HepG2 (cell line): ENCODE results near the gene GGACT. TPM values are rescaled to one million over a fixed set of nuclear protein-coding genes. Genes with fewer than 3 reads are reported as not detected.

Experiments used
- ATAC-seq: fragments of 200-7000 bp; cut with Tn5 transposase; 3 replicates; pipeline ENCODE4 v1.9.1; 2020; ENCODE audit warnings: mild to moderate bottlenecking, moderate library complexity
- BruUV-seq: library from RNA; stranded (reverse); fragments of 400-500 nt; replicated peaks from 2 replicates; lab custom pipeline; 2021; lab: Mats Ljungman, UMichigan
- CTCF ChIA-PET: fragments of 300-600 bp; formaldehyde crosslinking; extraction: SDS; loops from one replicate; lab custom pipeline; 2021; ENCODE audit warnings: low total read pairs, inconsistent platforms, low intra/inter-chr PET ratio; lab: Yijun Ruan, JAX
- POLR2A ChIA-PET: fragments of 350-600 bp; sonication (Branson Sonifier 250); formaldehyde crosslinking; loops from one replicate; lab custom pipeline; 2020; ENCODE audit warnings: antibody characterized with exemption, inconsistent platforms; lab: Yijun Ruan, JAX
- DNase-seq: peaks from one replicate; pipeline ENCODE4 v3.0.0-alpha.2; 2015; ENCODE audit warnings: low spot score
- FAIRE-seq: peaks from 3 replicates; lab custom pipeline; 2011; peaks lifted over from hg19 to GRCh38; lab: Jason Lieb, UNC
- H2AFZ ChIP-seq: one replicate; pipeline ENCODE4 v1.6.1; 2011; ENCODE audit warnings: low read length, inconsistent platforms
- H3K27ac ChIP-seq: fragments of 300-600 bp; 3 replicates; pipeline ENCODE4 v1.8.0; 2011; ENCODE audit warnings: mixed run types, mild to moderate bottlenecking, mixed read lengths, low read length, inconsistent platforms; ENCODE audit not compliant: insufficient read depth; ENCODE audit errors: extremely low read length
- H3K27me3 ChIP-seq, 2 experiments: fragments of 200-600 bp in 1 of 2; 2 replicates in 1 of 2; 3 replicates in 1 of 2; pipeline versions ENCODE4 v1.6.0 to v1.8.0; 2011; ENCODE audit warnings: low read length in 2 of 2, mild to moderate bottlenecking in 2 of 2, moderate library complexity in 2 of 2, inconsistent platforms in 1 of 2; ENCODE audit not compliant: insufficient read depth in 2 of 2, control insufficient read depth in 1 of 2
- H3K36me3 ChIP-seq, 2 experiments: fragments of 200-600 bp in 1 of 2; replicated peaks in 1 of 2; 2 replicates in 1 of 2; 3 replicates in 1 of 2; pipeline versions ENCODE4 v1.5.1 to v1.8.0; 2011; ENCODE audit warnings: low read length in 2 of 2, inconsistent platforms in 1 of 2; ENCODE audit not compliant: insufficient read depth in 2 of 2, control insufficient read depth in 1 of 2
- H3K4me1 ChIP-seq: 2 replicates; pipeline ENCODE4 v1.5.1; 2012; ENCODE audit warnings: low read length, inconsistent platforms; ENCODE audit not compliant: insufficient read depth
- H3K4me2 ChIP-seq: 2 replicates; pipeline ENCODE4 v1.6.0; 2011; ENCODE audit warnings: low read depth, low read length, inconsistent platforms
- H3K4me3 ChIP-seq, 3 experiments: fragments of 200-600 bp in 1 of 3; sonication (generic), shearing (Covaris generic) in 1 of 3; replicated peaks in 1 of 3; 2 replicates each; pipeline ENCODE4 v1.5.1; 2011 to 2016; ENCODE audit warnings: low read length in 3 of 3, inconsistent platforms in 2 of 3, low read depth in 2 of 3, mild to moderate bottlenecking in 2 of 3, control low read depth in 1 of 3, mixed read lengths in 1 of 3; ENCODE audit not compliant: insufficient read depth in 1 of 3
- H3K79me2 ChIP-seq: one replicate; pipeline ENCODE4 v1.6.1; 2011; ENCODE audit warnings: low read length, inconsistent platforms; ENCODE audit not compliant: insufficient read depth
- H3K9ac ChIP-seq: 2 replicates; pipeline ENCODE4 v1.6.0; 2011; ENCODE audit warnings: mild to moderate bottlenecking, low read depth, low read length, inconsistent platforms; ENCODE audit not compliant: insufficient read depth
- H3K9me3 ChIP-seq: 2 replicates; pipeline ENCODE4 v1.5.1; 2012; ENCODE audit warnings: mild to moderate bottlenecking, low read length
- H4K20me1 ChIP-seq: 2 replicates; pipeline ENCODE4 v1.6.0; 2011; ENCODE audit warnings: inconsistent platforms, mild to moderate bottlenecking, low read length, moderate library complexity; ENCODE audit not compliant: insufficient read depth
- AFF4 ChIP-seq: sonication (generic); formaldehyde crosslinking; IDR thresholded peaks from 2 replicates; pipeline ENCODE4 v1.4.0; 2020; ENCODE audit warnings: missing genetic modification reagents
- PAWR ChIP-seq: sonication (generic); formaldehyde crosslinking; IDR thresholded peaks from 2 replicates; pipeline ENCODE4 v1.4.0; 2020; ENCODE audit warnings: missing genetic modification reagents, mild to moderate bottlenecking, borderline replicate concordance
- PBX2 ChIP-seq: IDR thresholded peaks from 2 replicates; pipeline ENCODE4 v1.6.1; 2016; ENCODE audit warnings: control low read depth
- ZNF572 ChIP-seq: sonication (generic); formaldehyde crosslinking; IDR thresholded peaks from 2 replicates; pipeline ENCODE4 v1.5.1; 2020; ENCODE audit warnings: mild to moderate bottlenecking, missing genetic modification reagents
- ZNF792 ChIP-seq: IDR thresholded peaks from 2 replicates; pipeline ENCODE4 v1.6.1; 2016
- ZNF83 ChIP-seq: sonication (generic); formaldehyde crosslinking; IDR thresholded peaks from 2 replicates; pipeline ENCODE4 v1.4.0; 2020; ENCODE audit warnings: missing genetic modification reagents, mild to moderate bottlenecking, borderline replicate concordance
- WGBS: methylation state at CpG from one replicate; pipeline ENCODE4 v1.1.6; 2017; ENCODE audit warnings: low lambda C conversion rate; 5-methylcytosine and 5-hydroxymethylcytosine counted together
- in situ Hi-C: cut with HindIII; loops from 2 replicates; pipeline ENCODE4 v1.10.0; 2017; ENCODE audit warnings: low pct_unique_long_range_greater_than_20kb; ENCODE audit not compliant: extremely low pct_ligation_motif_present
- intact Hi-C: fragments of 100-400 bp; cut with micrococcal nuclease; formaldehyde crosslinking; loops from one replicate; pipeline ENCODE4 v1.10.0; 2022; ENCODE audit not compliant: unreplicated experiment
- polyA plus RNA-seq, 8 experiments: library from polyadenylated mRNA; depleted of rRNA in 3 of 8; stranded (reverse) in 7 of 8; unstranded in 1 of 8; fragments of >200 nt; fragmentation: Illumina TruSeq in 4 of 8; extraction: Trizol in 4 of 8; gene quantifications; 2 replicates each; pipeline versions ENCODE4 v1.2.1 to v1.2.3, GENCODE V29; 2011 to 2016; ENCODE audit warnings: low read depth in 4 of 8, missing spikeins in 1 of 8, mixed read lengths in 1 of 8; ENCODE audit not compliant: insufficient read depth in 1 of 8
- total RNA-seq, 5 experiments: library from RNA; depleted of rRNA; stranded (reverse); fragments of >200 nt; fragmentation: Illumina TruSeq; extraction: Trizol; gene quantifications; 2 replicates each; pipeline ENCODE4 v1.2.3, GENCODE V29; 2016; ENCODE audit warnings: low read depth in 1 of 5

The GGACT gene
- total and polyA plus RNA-seq, 2 of the 13 experiments (the other 11 are each of a cell fraction or from before 2014, with no cell fraction given) = 1.7 to 1.9 TPM

- FAIRE-seq (no peak), DNase-seq (no peak), ATAC-seq (no peak)
- in situ Hi-C loops (no loop called here), intact Hi-C loops (no loop called here)
- Histone ChIP-seq H3K9me3 (no peaks in the 10 kb centered on the region), H2AFZ (no peak overlapping the region), H3K4me2 (no peak overlapping the region), H4K20me1 (no peaks in the 10 kb centered on the region), H3K36me3 (no peaks in the 10 kb centered on the region), H3K9ac (no peak overlapping the region), H3K27ac (no peak overlapping the region), H3K4me3 (no peak overlapping the region), H3K4me1 (no peaks in the 10 kb centered on the region), H3K27me3 (no peaks in the 10 kb centered on the region), H3K79me2 (no peaks in the 10 kb centered on the region)
- CTCF ChIA-PET = no interaction called here
- 98% methylated on average over 15 of the region's 15 CpGs for WGBS
- no peak for TF ChIP-seq PBX2
- TF ChIP-seq ZNF83 (CRISPR knock-in tag) = no peak
- TF ChIP-seq ZNF792 (CRISPR knock-in tag) = no peak
- no peak for TF ChIP-seq AFF4 (CRISPR knock-in tag)
- TF ChIP-seq PAWR (CRISPR knock-in tag) = no peak
- no peak for TF ChIP-seq ZNF572 (CRISPR knock-in tag)
- BruUV-seq = no TSS peak
- POLR2A ChIA-PET = no interaction called here
Observed at GRCh38 chr13:100506154-100506553, 82.4 kb downstream of the GGACT start.
